Prostate gland (tissue), 2 donors: ENCODE results near the gene SDR9C7.

Experiments used
- CTCF ChIP-seq, 4 experiments: fragments of 200-600 bp in 2 of 4; fragments of 450-650 bp in 2 of 4; sonication (generic) in 2 of 4; IDR thresholded peaks; 1 replicate in 3 of 4; 2 replicates in 1 of 4; pipeline ENCODE4 v1.5.1; 2016 to 2019; ENCODE audit warnings: antibody characterized with exemption in 4 of 4, mild to moderate bottlenecking in 2 of 4, moderate library complexity in 2 of 4
- POLR2A ChIP-seq: fragments of 450-650 bp; IDR thresholded peaks from one replicate; pipeline ENCODE4 v1.6.1; 2016; ENCODE audit warnings: antibody characterized with exemption, mild to moderate bottlenecking
- POLR2AphosphoS5 ChIP-seq: sonication (generic); formaldehyde crosslinking; IDR thresholded peaks from one replicate; pipeline ENCODE4 v1.6.1; 2017; ENCODE audit warnings: antibody characterized with exemption

GRCh38 chr12:56948881-56949280, 14.7 kb upstream of the SDR9C7 start:
- TF ChIP-seq CTCF (IDR thresholded peaks at IDR 0.05) (no peak), POLR2AphosphoS5 (no peak), POLR2A (no peak)
